HepG2 (cell line): Measurements from ENCODE around the gene ETFRF1. TPM values are rescaled to one million over a fixed set of nuclear protein-coding genes. Genes with fewer than 3 reads are reported as not detected.

Experiments
- AGO1 ChIP-seq: fragments of 200-400 bp; formaldehyde crosslinking; IDR thresholded peaks from 2 replicates; pipeline ENCODE4 v1.6.1; 2017; ENCODE audit warnings: mild to moderate bottlenecking, low read depth, low read length, moderate library complexity; ENCODE audit not compliant: poor library complexity, severe bottlenecking
- FLYWCH1 ChIP-seq: sonication (generic); formaldehyde crosslinking; IDR thresholded peaks from 2 replicates; pipeline ENCODE4 v1.8.1; 2023; ENCODE audit warnings: mild to moderate bottlenecking, missing genetic modification reagents
- FOXO4 ChIP-seq: sonication (generic); formaldehyde crosslinking; conservative IDR thresholded peaks from 2 replicates; pipeline ENCODE4 v1.8.1; 2023; ENCODE audit warnings: missing genetic modification reagents
- HNF1A ChIP-seq, 2 experiments: sonication (generic) in 1 of 2; formaldehyde crosslinking in 1 of 2; IDR thresholded peaks; 2 replicates each; pipeline versions ENCODE4 v1.4.0 to v1.6.1; 2016 to 2020; ENCODE audit warnings: borderline replicate concordance in 1 of 2, low read depth in 1 of 2, mild to moderate bottlenecking in 1 of 2, missing genetic modification reagents in 1 of 2
- JARID2 ChIP-seq: sonication (generic); formaldehyde crosslinking; IDR thresholded peaks from 2 replicates; pipeline ENCODE4 v1.8.1; 2023; ENCODE audit warnings: missing genetic modification reagents, inconsistent platforms; ENCODE audit not compliant: insufficient replicate concordance
- MLX ChIP-seq: IDR thresholded peaks from 2 replicates; pipeline ENCODE4 v1.6.1; 2016
- PBX2 ChIP-seq: IDR thresholded peaks from 2 replicates; pipeline ENCODE4 v1.6.1; 2016; ENCODE audit warnings: control low read depth
- POLR2G ChIP-seq: fragments of 200-400 bp; formaldehyde crosslinking; IDR thresholded peaks from 2 replicates; pipeline ENCODE4 v1.6.1; 2018; ENCODE audit warnings: mild to moderate bottlenecking, low read depth, low read length, moderate library complexity
- RBM39 ChIP-seq: fragments of 200-400 bp; formaldehyde crosslinking; IDR thresholded peaks from one replicate; pipeline ENCODE4 v1.6.1; 2018; ENCODE audit warnings: antibody characterized with exemption, mild to moderate bottlenecking, low read depth, low read length; ENCODE audit not compliant: poor library complexity, severe bottlenecking
- ZFYVE20 ChIP-seq: sonication (generic); formaldehyde crosslinking; IDR thresholded peaks from 2 replicates; pipeline ENCODE4 v1.8.0; 2023; ENCODE audit warnings: low read depth, mild to moderate bottlenecking, moderate library complexity, missing genetic modification reagents, borderline replicate concordance
- ZKSCAN1 ChIP-seq: fragments of 150-350 bp; IDR thresholded peaks from 2 replicates; pipeline ENCODE4 v1.6.1; 2014; ENCODE audit warnings: low read length
- ZNF367 ChIP-seq: sonication (generic); formaldehyde crosslinking; IDR thresholded peaks from 2 replicates; pipeline ENCODE4 v1.4.0; 2020; ENCODE audit warnings: missing genetic modification reagents, borderline replicate concordance
- ZNF44 ChIP-seq: sonication (generic); formaldehyde crosslinking; IDR thresholded peaks from 2 replicates; pipeline ENCODE4 v1.5.1; 2020; ENCODE audit warnings: mild to moderate bottlenecking, missing genetic modification reagents
- ZNF543 ChIP-seq: sonication (generic); formaldehyde crosslinking; IDR thresholded peaks from 2 replicates; pipeline ENCODE4 v1.4.0; 2020; ENCODE audit warnings: mild to moderate bottlenecking, missing genetic modification reagents
- ZNF660 ChIP-seq: sonication (generic); formaldehyde crosslinking; IDR thresholded peaks from 2 replicates; pipeline ENCODE4 v1.5.1; 2020; ENCODE audit warnings: mild to moderate bottlenecking, low read depth, missing genetic modification reagents, borderline replicate concordance
- ZNF747 ChIP-seq: sonication (generic); formaldehyde crosslinking; IDR thresholded peaks from 2 replicates; pipeline ENCODE4 v1.8.1; 2023; ENCODE audit warnings: missing genetic modification reagents, mild to moderate bottlenecking, borderline replicate concordance
- ZSCAN9 ChIP-seq: IDR thresholded peaks from 2 replicates; pipeline ENCODE4 v1.6.1; 2016; ENCODE audit warnings: borderline replicate concordance
- ZZZ3 ChIP-seq: sonication (generic); formaldehyde crosslinking; IDR thresholded peaks from 2 replicates; pipeline ENCODE4 v1.4.0; 2020; ENCODE audit warnings: missing genetic modification reagents, mild to moderate bottlenecking, borderline replicate concordance
- polyA plus RNA-seq, 8 experiments: library from polyadenylated mRNA; depleted of rRNA in 3 of 8; stranded (reverse) in 7 of 8; unstranded in 1 of 8; fragments of >200 nt; fragmentation: Illumina TruSeq in 4 of 8; extraction: Trizol in 4 of 8; gene quantifications; 2 replicates each; pipeline versions ENCODE4 v1.2.1 to v1.2.3, GENCODE V29; 2011 to 2016; ENCODE audit warnings: low read depth in 4 of 8, missing spikeins in 1 of 8, mixed read lengths in 1 of 8; ENCODE audit not compliant: insufficient read depth in 1 of 8
- total RNA-seq, 5 experiments: library from RNA; depleted of rRNA; stranded (reverse); fragments of >200 nt; fragmentation: Illumina TruSeq; extraction: Trizol; gene quantifications; 2 replicates each; pipeline ENCODE4 v1.2.3, GENCODE V29; 2016; ENCODE audit warnings: low read depth in 1 of 5

Gene ETFRF1
- total and polyA plus RNA-seq, 2 of the 13 experiments (the other 11 are each of a cell fraction or from before 2014, with no cell fraction given): 6.8 to 7.0 TPM

- TF ChIP-seq ZFYVE20 (CRISPR knock-in tag): no peak
- no peak for TF ChIP-seq ZNF44
- TF ChIP-seq PBX2: peak; percentile 45; the same call in 1 of the 2 replicates
- 0 out of 2 replicates have a peak, but pooled peaks have one; percentile 40 for TF ChIP-seq ZKSCAN1
- TF ChIP-seq RBM39: no peak
- TF ChIP-seq ZZZ3 (CRISPR knock-in tag): no peak
- no peak for TF ChIP-seq MLX (CRISPR knock-in tag)
- 0 out of 2 replicates have a peak, but pooled peaks have one; percentile 33 for TF ChIP-seq ZSCAN9
- TF ChIP-seq ZNF367: no peak
- no peak for TF ChIP-seq HNF1A (IDR thresholded peaks at IDR 0.05; ENCODE audit: low read depth)
- TF ChIP-seq HNF1A (CRISPR knock-in tag; IDR thresholded peaks at IDR 0.05; ENCODE audit: borderline replicate concordance): peak; percentile 38; the same call in 1 of the 2 replicates
- TF ChIP-seq FLYWCH1 (CRISPR knock-in tag): no peak
- TF ChIP-seq JARID2 (CRISPR knock-in tag): no peak
- 0 out of 2 replicates have a peak, but pooled peaks have one; percentile 23 for TF ChIP-seq ZNF747 (CRISPR knock-in tag)
- no peak for TF ChIP-seq ZNF660 (CRISPR knock-in tag)
- TF ChIP-seq POLR2G: peak; percentile 91
- peak; percentile 45; the same call in 1 of the 2 replicates for TF ChIP-seq ZNF543
- peak; percentile 48 for TF ChIP-seq AGO1
- TF ChIP-seq FOXO4 (CRISPR knock-in tag): no peak
These were observed at the start of gene ETFRF1, which contains the start of gene DNAI7 (continued) for GRCh38 chr12:25195056-25195971.
